SK-N-SH treated with all-trans-retinoic acid at 6 μM for 48 hours (cell line): ENCODE measurements around the gene HS6ST3.

Source experiments
- ATAC-seq: fragments of 200-7000 bp; cut with Tn5 transposase; 3 replicates; pipeline ENCODE4 v1.9.1; 2020; ENCODE audit warnings: mild to moderate bottlenecking, moderate library complexity
- ARNTL ChIP-seq: fragments of 450-650 bp; formaldehyde crosslinking; IDR thresholded peaks from 2 replicates; pipeline ENCODE4 v1.5.0; 2020; ENCODE audit warnings: low read depth, mild to moderate bottlenecking, moderate library complexity, borderline replicate concordance
- BACH2 ChIP-seq: fragments of 250-450 bp; sonication (Bioruptor Pico); IDR thresholded peaks from 2 replicates; pipeline ENCODE4 v1.9.0; 2021; ENCODE audit warnings: mild to moderate bottlenecking, borderline replicate concordance
- CSDC2 ChIP-seq: fragments of 250-450 bp; sonication (Bioruptor Pico); IDR thresholded peaks from 2 replicates; pipeline ENCODE4 v1.5.0; 2020; ENCODE audit warnings: mild to moderate bottlenecking, moderate library complexity
- ESRRG ChIP-seq: fragments of 250-450 bp; sonication (Bioruptor Pico); IDR thresholded peaks from 2 replicates; pipeline ENCODE4 v1.6.1; 2021; ENCODE audit warnings: mild to moderate bottlenecking
- GLIS3 ChIP-seq: fragments of 250-450 bp; sonication (Bioruptor Pico); IDR thresholded peaks from 2 replicates; pipeline ENCODE4 v1.5.0; 2020; ENCODE audit warnings: mild to moderate bottlenecking, moderate library complexity
- ISL1 ChIP-seq: fragments of 250-450 bp; sonication (Bioruptor Pico); IDR thresholded peaks from 2 replicates; pipeline ENCODE4 v2.1.2; 2022; ENCODE audit warnings: mild to moderate bottlenecking, moderate library complexity
- OSR1 ChIP-seq: fragments of 250-450 bp; sonication (Bioruptor Pico); IDR thresholded peaks from 2 replicates; pipeline ENCODE4 v1.8.0; 2022; ENCODE audit warnings: moderate library complexity, mild to moderate bottlenecking, inconsistent platforms
- PATZ1 ChIP-seq: fragments of 250-450 bp; sonication (Bioruptor Pico); IDR thresholded peaks from 2 replicates; pipeline ENCODE4 v1.8.0; 2020; ENCODE audit warnings: mild to moderate bottlenecking, moderate library complexity, borderline replicate concordance
- POU6F1 ChIP-seq: fragments of 250-450 bp; sonication (Bioruptor Pico); IDR thresholded peaks from 2 replicates; pipeline ENCODE4 v1.8.0; 2021; ENCODE audit warnings: low read depth, mild to moderate bottlenecking, moderate library complexity, borderline replicate concordance
- PPARA ChIP-seq: fragments of 250-450 bp; sonication (Bioruptor Pico); IDR thresholded peaks from 2 replicates; pipeline ENCODE4 v1.5.0; 2020; ENCODE audit warnings: mild to moderate bottlenecking, borderline replicate concordance
- RARB ChIP-seq: fragments of 250-450 bp; sonication (Bioruptor Pico); IDR thresholded peaks from 2 replicates; pipeline ENCODE4 v1.8.0; 2021; ENCODE audit warnings: mild to moderate bottlenecking, moderate library complexity
- SNAI2 ChIP-seq: fragments of 250-450 bp; sonication (Bioruptor Pico); IDR thresholded peaks from 2 replicates; pipeline ENCODE4 v1.5.0; 2020; ENCODE audit warnings: mild to moderate bottlenecking, moderate library complexity
- TCF4 ChIP-seq: fragments of 250-450 bp; sonication (Bioruptor Pico); IDR thresholded peaks from 2 replicates; pipeline ENCODE4 v1.8.0; 2021; ENCODE audit warnings: mild to moderate bottlenecking, moderate library complexity, borderline replicate concordance
- TOX ChIP-seq: fragments of 250-450 bp; sonication (Bioruptor Pico); IDR thresholded peaks from 2 replicates; pipeline ENCODE4 v1.8.0; 2021; ENCODE audit warnings: mild to moderate bottlenecking, moderate library complexity, borderline replicate concordance
- TSHZ2 ChIP-seq: fragments of 250-450 bp; sonication (Bioruptor Pico); IDR thresholded peaks from 2 replicates; pipeline ENCODE4 v1.5.0; 2020; ENCODE audit warnings: mild to moderate bottlenecking, moderate library complexity
- ZC3H10 ChIP-seq: fragments of 250-450 bp; sonication (Bioruptor Pico); IDR thresholded peaks from 2 replicates; pipeline ENCODE4 v1.5.1; 2021; ENCODE audit warnings: mild to moderate bottlenecking, moderate library complexity
- ZFP3 ChIP-seq: fragments of 250-450 bp; sonication (Bioruptor Pico); IDR thresholded peaks from 2 replicates; pipeline ENCODE4 v1.5.0; 2020; ENCODE audit warnings: mild to moderate bottlenecking, moderate library complexity
- ZFP30 ChIP-seq: fragments of 450-650 bp; formaldehyde crosslinking; IDR thresholded peaks from 2 replicates; pipeline ENCODE4 v1.5.0; 2022; ENCODE audit warnings: mild to moderate bottlenecking, moderate library complexity
- ZNF565 ChIP-seq: fragments of 450-650 bp; formaldehyde crosslinking; conservative IDR thresholded peaks from 2 replicates; pipeline ENCODE4 v1.5.0; 2020; ENCODE audit warnings: low read depth, mild to moderate bottlenecking, moderate library complexity
- ZNF8 ChIP-seq: fragments of 450-650 bp; formaldehyde crosslinking; IDR thresholded peaks from 2 replicates; pipeline ENCODE4 v1.5.0; 2020; ENCODE audit warnings: mild to moderate bottlenecking, moderate library complexity

The HS6ST3 gene

GRCh38 chr13:96684907-96685306 is 595.0 kb downstream of the HS6ST3 start:
- TF ChIP-seq ZNF8 (CRISPR knock-in tag) (no peak), GLIS3 (CRISPR knock-in tag) (no peak), ISL1 (CRISPR knock-in tag) (no peak), PPARA (CRISPR knock-in tag) (no peak), TCF4 (CRISPR knock-in tag) (no peak), RARB (CRISPR knock-in tag) (no peak), TOX (CRISPR knock-in tag) (no peak), ARNTL (CRISPR knock-in tag) (no peak), ZFP30 (CRISPR knock-in tag) (no peak), SNAI2 (CRISPR knock-in tag) (no peak), ZNF565 (CRISPR knock-in tag) (no peak), ESRRG (no peak), TSHZ2 (no peak), ZFP3 (CRISPR knock-in tag) (no peak), ZC3H10 (CRISPR knock-in tag) (no peak), PATZ1 (CRISPR knock-in tag) (no peak), CSDC2 (CRISPR knock-in tag) (no peak), POU6F1 (CRISPR knock-in tag) (no peak)
- ATAC-seq, result no peak

GRCh38 chr13:96686286-96686685 is 596.4 kb downstream of the HS6ST3 start:
- TF ChIP-seq ESRRG, result no peak
- TF ChIP-seq ZNF8 (CRISPR knock-in tag), result no peak
- TF ChIP-seq ZFP30 (CRISPR knock-in tag), result no peak
- no peak for ATAC-seq

GRCh38 chr13:96687191-96687590 is 597.3 kb downstream of the HS6ST3 start:
- ATAC-seq, result no peak

More at GRCh38 chr13:96687191-96687590, 597.3 kb downstream of the HS6ST3 start:
- TF ChIP-seq GLIS3 (CRISPR knock-in tag) (no peak), CSDC2 (CRISPR knock-in tag) (no peak), TCF4 (CRISPR knock-in tag) (no peak), ZNF565 (CRISPR knock-in tag) (no peak), ESRRG (no peak), BACH2 (CRISPR knock-in tag) (no peak), SNAI2 (CRISPR knock-in tag) (no peak), ZFP30 (CRISPR knock-in tag) (no peak), ARNTL (CRISPR knock-in tag) (no peak), OSR1 (CRISPR knock-in tag) (no peak), PPARA (CRISPR knock-in tag) (no peak), TSHZ2 (no peak)
